A673 (cell line): ENCODE results near the gene KRT7.

ENCODE experiments used
- EZH2 ChIP-seq: fragments of 200-600 bp; sonication (generic); IDR thresholded peaks from 2 replicates; pipeline ENCODE4 v1.6.1; 2017; ENCODE audit warnings: borderline replicate concordance, low read depth, mild to moderate bottlenecking, mixed read lengths, antibody characterized with exemption, low read length; ENCODE audit not compliant: poor library complexity, severe bottlenecking
- TF ChIP-seq, protein P1 (sequence below): fragments of 300-800, 200-600 bp; sonication (generic); conservative IDR thresholded peaks from 2 replicates; pipeline ENCODE4 v1.5.1; 2017; ENCODE audit warnings: low read depth, mild to moderate bottlenecking, antibody characterized with exemption, low read length, moderate library complexity, mixed read lengths

DNA sequence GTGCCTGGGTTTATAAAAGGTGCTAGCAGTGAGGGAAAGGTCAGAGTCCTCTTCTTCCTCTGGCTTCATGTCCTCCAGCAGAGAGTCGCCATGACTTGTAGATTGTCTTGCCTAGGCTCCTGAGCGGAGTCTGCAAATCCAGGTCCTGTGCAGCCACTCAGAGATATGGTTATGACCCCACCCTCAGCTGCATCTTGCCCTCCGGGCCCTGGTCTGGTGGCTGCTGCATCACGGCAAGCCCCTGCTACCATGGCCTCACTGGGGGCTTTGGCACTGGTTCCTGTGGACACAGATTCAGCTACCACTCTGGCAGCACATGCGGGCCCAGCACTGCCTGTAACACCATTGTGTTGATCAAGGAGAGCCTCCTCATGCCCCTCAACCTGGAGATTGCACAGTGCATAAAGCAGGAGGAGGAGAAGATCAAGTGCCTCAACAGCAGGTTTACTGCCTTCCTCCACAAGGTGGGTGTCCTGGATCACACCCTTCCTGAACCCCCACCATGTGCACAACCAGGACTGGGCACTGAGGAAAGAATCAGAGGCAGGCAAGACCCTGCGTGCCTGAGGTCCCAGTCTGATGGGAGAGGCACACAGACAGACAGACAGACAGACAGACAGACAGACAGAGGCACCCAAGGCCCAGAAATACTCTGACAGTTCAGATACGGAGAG, 30.9 kb downstream of the KRT7 start:
- TF ChIP-seq EZH2 = no peak
- TF ChIP-seq, protein P1, sequence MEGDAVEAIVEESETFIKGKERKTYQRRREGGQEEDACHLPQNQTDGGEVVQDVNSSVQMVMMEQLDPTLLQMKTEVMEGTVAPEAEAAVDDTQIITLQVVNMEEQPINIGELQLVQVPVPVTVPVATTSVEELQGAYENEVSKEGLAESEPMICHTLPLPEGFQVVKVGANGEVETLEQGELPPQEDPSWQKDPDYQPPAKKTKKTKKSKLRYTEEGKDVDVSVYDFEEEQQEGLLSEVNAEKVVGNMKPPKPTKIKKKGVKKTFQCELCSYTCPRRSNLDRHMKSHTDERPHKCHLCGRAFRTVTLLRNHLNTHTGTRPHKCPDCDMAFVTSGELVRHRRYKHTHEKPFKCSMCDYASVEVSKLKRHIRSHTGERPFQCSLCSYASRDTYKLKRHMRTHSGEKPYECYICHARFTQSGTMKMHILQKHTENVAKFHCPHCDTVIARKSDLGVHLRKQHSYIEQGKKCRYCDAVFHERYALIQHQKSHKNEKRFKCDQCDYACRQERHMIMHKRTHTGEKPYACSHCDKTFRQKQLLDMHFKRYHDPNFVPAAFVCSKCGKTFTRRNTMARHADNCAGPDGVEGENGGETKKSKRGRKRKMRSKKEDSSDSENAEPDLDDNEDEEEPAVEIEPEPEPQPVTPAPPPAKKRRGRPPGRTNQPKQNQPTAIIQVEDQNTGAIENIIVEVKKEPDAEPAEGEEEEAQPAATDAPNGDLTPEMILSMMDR = no peak
